PFSK-1 (cell line): ENCODE results near the gene GSE1.

ENCODE experiments used
- POLR2AphosphoS5 ChIP-seq: IDR thresholded peaks from 2 replicates; pipeline ENCODE4 v1.6.1; 2012; ENCODE audit warnings: low read depth, mild to moderate bottlenecking, control low read depth, low read length, moderate library complexity
- SIN3A ChIP-seq: IDR thresholded peaks from 2 replicates; pipeline ENCODE4 v1.6.1; 2012; ENCODE audit warnings: mild to moderate bottlenecking, low read length, moderate library complexity, borderline replicate concordance; ENCODE audit not compliant: insufficient read depth
- TAF1 ChIP-seq: IDR thresholded peaks from 2 replicates; pipeline ENCODE4 v1.6.1; 2012; ENCODE audit warnings: low read length, control low read depth, borderline replicate concordance; ENCODE audit not compliant: insufficient read depth
- TF ChIP-seq, protein P1 (sequence below), 2 experiments: IDR thresholded peaks; 2 replicates each; pipeline versions ENCODE4 v1.6.1 to v1.8.0; 2011 to 2012; ENCODE audit warnings: low read depth in 2 of 2, low read length in 2 of 2, control low read depth in 1 of 2, inconsistent platforms in 1 of 2, mild to moderate bottlenecking in 1 of 2, moderate library complexity in 1 of 2; ENCODE audit not compliant: insufficient read depth in 1 of 2

DNA sequence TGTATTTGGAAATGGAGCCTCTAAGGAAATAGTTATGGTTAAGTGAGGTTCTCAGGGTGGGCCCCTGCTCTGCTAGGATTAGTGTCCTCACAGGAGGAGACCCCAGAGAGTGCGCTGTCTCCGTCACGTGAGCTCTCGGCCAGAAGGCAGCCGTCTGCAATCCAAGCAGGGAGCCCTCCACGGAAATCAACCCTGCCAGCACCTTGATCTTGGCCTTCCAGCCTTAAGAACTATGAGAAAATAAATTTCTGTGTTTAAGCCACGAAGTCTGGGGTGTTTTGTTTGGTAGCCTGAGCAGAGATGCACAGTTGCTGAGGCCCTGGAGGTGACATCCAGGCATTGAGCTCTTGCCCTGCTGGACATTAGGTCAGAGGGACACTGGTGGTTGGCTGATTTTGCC, 32.4 kb upstream of the GSE1 start:
- TF ChIP-seq, protein P1, sequence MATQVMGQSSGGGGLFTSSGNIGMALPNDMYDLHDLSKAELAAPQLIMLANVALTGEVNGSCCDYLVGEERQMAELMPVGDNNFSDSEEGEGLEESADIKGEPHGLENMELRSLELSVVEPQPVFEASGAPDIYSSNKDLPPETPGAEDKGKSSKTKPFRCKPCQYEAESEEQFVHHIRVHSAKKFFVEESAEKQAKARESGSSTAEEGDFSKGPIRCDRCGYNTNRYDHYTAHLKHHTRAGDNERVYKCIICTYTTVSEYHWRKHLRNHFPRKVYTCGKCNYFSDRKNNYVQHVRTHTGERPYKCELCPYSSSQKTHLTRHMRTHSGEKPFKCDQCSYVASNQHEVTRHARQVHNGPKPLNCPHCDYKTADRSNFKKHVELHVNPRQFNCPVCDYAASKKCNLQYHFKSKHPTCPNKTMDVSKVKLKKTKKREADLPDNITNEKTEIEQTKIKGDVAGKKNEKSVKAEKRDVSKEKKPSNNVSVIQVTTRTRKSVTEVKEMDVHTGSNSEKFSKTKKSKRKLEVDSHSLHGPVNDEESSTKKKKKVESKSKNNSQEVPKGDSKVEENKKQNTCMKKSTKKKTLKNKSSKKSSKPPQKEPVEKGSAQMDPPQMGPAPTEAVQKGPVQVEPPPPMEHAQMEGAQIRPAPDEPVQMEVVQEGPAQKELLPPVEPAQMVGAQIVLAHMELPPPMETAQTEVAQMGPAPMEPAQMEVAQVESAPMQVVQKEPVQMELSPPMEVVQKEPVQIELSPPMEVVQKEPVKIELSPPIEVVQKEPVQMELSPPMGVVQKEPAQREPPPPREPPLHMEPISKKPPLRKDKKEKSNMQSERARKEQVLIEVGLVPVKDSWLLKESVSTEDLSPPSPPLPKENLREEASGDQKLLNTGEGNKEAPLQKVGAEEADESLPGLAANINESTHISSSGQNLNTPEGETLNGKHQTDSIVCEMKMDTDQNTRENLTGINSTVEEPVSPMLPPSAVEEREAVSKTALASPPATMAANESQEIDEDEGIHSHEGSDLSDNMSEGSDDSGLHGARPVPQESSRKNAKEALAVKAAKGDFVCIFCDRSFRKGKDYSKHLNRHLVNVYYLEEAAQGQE (IDR thresholded peaks at IDR 0.05; ENCODE audit: insufficient read depth in 1 of 2, low read depth in 2 of 2, low read length in 2 of 2): no peak
- TF ChIP-seq TAF1: no peak
- TF ChIP-seq POLR2AphosphoS5: no peak
- TF ChIP-seq SIN3A: no peak
